ENCODE data around the gene ZNF443. TPM values are rescaled to one million over a fixed set of nuclear protein-coding genes. Genes with fewer than 3 reads are reported as not detected.
"Not testable (repeated sequence)": the region's sequence is repeated elsewhere in the genome, so short reads cannot be mapped to it uniquely, and the experiment has no call there.

Gene ZNF443
- total RNA-seq, 1 experiment from 2014 or later, result 0.71 TPM

DNA sequence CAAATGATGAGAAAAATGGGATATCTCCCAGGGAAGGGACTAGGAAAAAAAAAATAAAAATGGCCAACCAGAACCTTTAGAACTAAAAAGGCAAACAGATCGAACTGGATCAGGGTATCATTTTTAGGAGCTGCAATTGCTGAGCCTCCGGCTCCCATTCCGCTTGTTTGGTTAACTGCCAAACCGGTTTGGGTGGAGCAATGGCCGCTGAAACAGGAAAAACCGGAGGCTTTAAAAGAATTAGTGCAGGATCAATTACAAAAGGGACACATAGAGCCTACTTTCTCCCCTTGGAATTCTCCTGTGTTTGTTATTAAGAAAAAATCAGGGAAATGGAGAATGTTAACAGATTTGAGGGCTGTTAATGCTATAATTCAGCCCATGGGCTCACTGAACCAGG is 12.7 kb upstream of the ZNF443 start:
- peaks cover 10% of the 10 kb centered on the region; the same call in 1 of the 2 replicates for H3K9me3 ChIP-seq (replicated peaks)
- DNase-seq (ENCODE audit: low read depth in 1 of 2, low spot score in 2 of 2), result no peak
- no peak overlapping the region for H3K27ac ChIP-seq
- no peaks in the 10 kb centered on the region for H3K36me3 ChIP-seq
- no peaks in the 10 kb centered on the region for H3K4me1 ChIP-seq (replicated peaks)
- H3K27me3 ChIP-seq (replicated peaks), result no peaks in the 10 kb centered on the region
- no peak overlapping the region for H3K4me3 ChIP-seq

DNA sequence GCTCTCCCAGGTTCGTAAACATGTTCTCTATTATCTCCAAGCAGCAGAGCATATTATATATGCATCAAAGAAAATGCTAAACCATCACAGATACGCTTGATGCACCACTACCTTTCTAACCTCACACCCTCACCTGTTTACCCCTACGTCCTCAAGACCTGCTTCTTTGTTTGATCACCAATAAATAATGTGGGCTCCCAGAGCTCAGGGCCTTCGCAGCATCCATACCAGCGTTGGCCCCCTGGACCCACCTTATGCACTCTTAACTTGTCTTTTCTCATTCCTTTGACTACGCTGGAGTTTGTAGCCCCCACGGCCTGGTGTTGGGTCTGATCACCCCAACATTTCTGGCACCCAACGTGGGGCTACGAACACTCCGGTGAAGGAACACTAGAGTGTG is 10.0 kb upstream of the ZNF443 start:
- no peaks in the 10 kb centered on the region for H3K4me1 ChIP-seq (replicated peaks)
- H3K4me3 ChIP-seq, result no peak overlapping the region

DNA sequence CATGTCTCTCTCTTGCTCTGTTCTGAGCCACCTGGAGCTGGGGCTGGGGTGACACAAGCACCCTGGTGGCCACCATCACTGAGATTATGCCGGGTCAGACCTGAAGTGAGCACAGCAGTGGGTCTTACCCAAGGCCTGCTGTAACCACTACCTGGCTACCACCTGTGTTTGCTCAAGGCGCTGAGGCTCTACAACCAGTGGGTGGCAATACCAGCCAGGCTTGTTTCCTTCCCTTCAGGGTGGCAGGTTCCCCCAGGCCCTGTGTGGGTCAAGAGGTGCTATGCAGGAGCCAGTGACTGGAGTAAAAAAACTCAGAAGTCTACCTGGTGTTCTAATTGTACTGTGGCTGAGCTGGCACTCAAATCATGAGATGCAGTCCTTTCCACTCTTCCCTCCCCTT is 8.0 kb upstream of the ZNF443 start:
- Histone ChIP-seq H3K9me3 (replicated peaks) (peaks cover 6% of the 10 kb centered on the region; the same call in 1 of the 2 replicates), H3K4me1 (replicated peaks) (no peaks in the 10 kb centered on the region), H3K27ac (no peak overlapping the region), H3K27me3 (replicated peaks) (no peaks in the 10 kb centered on the region), H3K36me3 (no peaks in the 10 kb centered on the region), H3K4me3 (no peak overlapping the region)
- no peak for DNase-seq (ENCODE audit: low read depth in 1 of 2, low spot score in 2 of 2)

More for the DNA sequence above, 10.0 kb upstream of the ZNF443 start:
- H3K27ac ChIP-seq, result no peak overlapping the region
- DNase-seq (ENCODE audit: low read depth in 1 of 2, low spot score in 2 of 2), result no peak
- no peaks in the 10 kb centered on the region for H3K27me3 ChIP-seq (replicated peaks)
- H3K36me3 ChIP-seq, result no peaks in the 10 kb centered on the region
- H3K9me3 ChIP-seq (replicated peaks), result 0 out of 2 replicates have a peak, but pooled peaks cover 6% of the 10 kb centered on the region

DNA sequence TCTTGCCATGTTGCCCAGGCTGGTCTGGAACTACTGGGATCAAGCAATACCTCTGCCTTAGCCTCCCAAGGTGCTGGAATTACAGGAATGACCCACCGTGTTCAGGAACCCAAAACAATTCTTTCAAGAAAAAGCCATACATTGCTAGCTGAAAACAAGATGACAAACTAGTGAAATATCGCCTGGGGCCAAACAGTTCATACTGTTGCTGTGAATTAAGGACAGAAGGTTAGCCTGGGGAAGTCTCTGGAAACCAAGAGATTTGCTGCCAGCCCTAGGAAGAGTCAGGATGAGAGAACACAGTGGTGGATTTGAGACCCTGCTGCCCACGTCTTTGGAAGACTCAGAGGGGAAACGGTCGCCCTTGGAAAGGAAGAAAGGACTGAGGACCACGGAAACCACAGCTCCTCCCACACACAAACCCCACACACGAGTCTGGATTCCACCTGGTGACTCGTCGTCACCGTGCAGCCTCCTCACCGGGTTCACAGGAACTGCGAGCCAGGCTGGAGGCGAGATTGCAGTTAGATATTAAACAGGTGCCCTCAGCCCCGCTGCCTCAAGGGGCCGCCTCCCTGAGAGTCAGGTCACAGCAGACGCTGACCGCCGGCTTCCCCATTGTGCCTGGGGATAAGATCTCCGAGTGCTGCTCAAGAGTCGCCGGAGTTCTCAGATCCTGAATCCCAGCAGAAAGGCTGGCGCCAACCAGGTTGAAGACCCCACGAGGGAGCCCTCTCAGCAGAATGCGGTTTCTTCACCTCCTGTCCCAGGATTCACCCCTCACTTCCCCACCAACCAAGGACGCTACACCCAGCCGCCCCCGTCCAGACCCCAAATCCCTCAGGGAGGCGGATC is 908 bp downstream of the ZNF443 start:
- not testable (repeated sequence) for DNase-seq (ENCODE audit: low read depth in 1 of 2, low spot score in 2 of 2)

DNA sequence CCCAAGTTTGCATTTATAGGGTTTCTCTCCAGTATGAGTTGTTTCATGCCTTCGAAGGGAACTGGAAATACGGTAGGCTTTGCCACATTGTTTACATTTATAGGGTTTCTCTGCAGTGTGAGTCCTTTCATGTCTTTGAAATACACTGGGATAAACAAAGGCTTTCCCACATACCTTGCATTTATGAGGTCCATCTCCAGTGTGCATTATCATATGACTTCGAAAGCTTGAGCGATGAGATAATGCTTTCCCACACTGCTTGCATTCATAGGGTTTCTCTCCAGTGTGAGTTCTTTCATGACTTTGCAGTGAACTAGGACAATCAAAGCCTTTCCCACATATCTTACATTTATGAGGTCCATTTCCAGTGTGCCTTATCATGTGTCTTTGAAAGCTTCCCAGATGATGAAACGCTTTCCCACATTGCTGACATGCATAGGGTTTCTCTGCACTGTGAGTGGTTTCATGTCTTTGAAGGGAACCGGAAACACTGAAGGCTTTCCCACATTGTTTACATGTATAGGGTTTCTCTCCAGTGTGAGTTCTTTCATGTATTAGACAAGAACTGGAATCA is 10.0 kb downstream of the ZNF443 start:
- H3K4me1 ChIP-seq (replicated peaks); H3K27ac ChIP-seq; DNase-seq (ENCODE audit: low read depth in 1 of 2, low spot score in 2 of 2); H3K4me3 ChIP-seq; H3K9me3 ChIP-seq (replicated peaks); H3K27me3 ChIP-seq (replicated peaks); H3K36me3 ChIP-seq: not testable (repeated sequence)

More for the DNA sequence above, 908 bp downstream of the ZNF443 start:
- not testable (repeated sequence) for H3K9me3 ChIP-seq (replicated peaks); H3K4me1 ChIP-seq (replicated peaks); H3K27me3 ChIP-seq (replicated peaks); H3K27ac ChIP-seq; H3K36me3 ChIP-seq
- H3K4me3 ChIP-seq, result peak overlapping the region; percentile 57

DNA sequence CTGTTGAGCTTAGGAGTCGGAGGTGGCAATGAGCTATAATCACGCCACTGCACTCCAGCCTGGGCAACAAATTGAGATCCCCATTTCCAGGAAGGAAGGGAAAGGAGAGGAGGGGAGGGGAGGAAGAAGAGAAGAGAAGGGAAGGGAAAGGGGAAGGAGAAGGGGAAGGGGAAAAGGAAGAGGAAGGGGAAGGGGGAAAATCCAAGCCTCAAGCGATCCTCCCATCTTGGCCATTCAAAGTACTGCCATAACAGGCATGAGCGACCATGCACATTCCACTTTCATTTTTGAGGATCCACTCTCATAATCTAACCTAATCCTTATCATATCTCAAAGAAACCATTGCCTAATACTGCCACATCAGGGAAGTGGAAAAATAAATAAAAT is 14.9 kb downstream of the ZNF443 start:
- Histone ChIP-seq H3K27ac (no peak overlapping the region), H3K36me3 (no peaks in the 10 kb centered on the region), H3K27me3 (replicated peaks) (no peaks in the 10 kb centered on the region), H3K4me3 (no peak overlapping the region), H3K4me1 (replicated peaks) (no peaks in the 10 kb centered on the region), H3K9me3 (replicated peaks) (no peaks in the 10 kb centered on the region; the same call in 1 of the 2 replicates)
- no peak for DNase-seq (ENCODE audit: low read depth in 1 of 2, low spot score in 2 of 2)

DNA sequence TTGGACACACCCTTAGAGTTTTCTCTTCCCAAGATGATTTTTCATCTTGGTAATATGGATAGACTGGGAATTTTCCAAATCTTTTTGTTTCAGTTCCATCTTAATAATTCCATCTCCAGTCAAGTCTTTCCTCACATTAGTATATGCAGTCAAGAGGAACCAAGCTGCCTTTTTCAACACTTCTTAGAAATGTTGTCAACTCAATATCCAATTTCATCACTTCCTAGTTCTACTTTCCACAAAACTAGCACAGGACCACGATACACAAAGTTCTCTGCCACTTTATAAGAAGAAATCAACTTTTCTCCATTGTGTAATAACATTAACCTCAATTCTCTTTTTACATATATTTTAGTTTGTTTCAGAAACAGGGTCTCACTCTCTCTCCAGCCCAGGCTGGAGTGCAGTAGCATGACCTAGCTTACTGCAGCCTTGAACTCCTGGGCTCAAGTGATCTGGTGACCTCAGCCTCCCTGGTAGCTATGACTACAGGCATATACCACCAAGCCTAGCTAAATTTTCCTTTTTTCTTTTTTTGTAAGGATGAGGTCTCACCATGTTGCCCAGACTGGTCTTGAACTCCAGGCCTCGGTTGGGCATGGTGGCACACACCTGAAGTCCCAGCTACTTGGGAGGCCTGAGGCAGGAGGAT is 15.5 kb downstream of the ZNF443 start:
- Histone ChIP-seq H3K27me3 (replicated peaks) (no peaks in the 10 kb centered on the region), H3K4me1 (replicated peaks) (no peaks in the 10 kb centered on the region), H3K4me3 (no peak overlapping the region), H3K9me3 (replicated peaks) (peaks cover 1% of the 10 kb centered on the region; the same call in 1 of the 2 replicates), H3K27ac (no peak overlapping the region), H3K36me3 (no peaks in the 10 kb centered on the region)
- DNase-seq (ENCODE audit: low read depth in 1 of 2, low spot score in 2 of 2), result no peak

DNA sequence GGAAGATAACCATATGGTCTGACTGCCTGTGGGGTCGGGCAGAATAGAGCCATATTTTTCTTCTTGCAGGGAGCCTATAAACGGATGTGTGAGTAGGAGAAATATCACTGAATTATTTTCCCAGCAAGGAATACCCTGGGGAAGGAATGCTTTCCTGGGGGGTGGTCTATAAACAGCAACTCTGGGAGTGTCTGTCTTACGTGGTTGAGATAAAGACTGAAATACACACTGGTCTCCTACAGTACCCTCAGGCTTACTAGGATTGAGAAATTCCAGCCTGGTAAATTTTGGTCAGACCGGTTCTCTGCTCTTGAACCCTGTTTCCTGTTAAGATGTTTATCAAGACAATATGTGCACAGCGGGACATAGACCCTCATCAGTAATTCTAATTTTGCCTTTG is 23.5 kb downstream of the ZNF443 start:
- H3K27ac ChIP-seq; H3K4me3 ChIP-seq; H3K36me3 ChIP-seq; DNase-seq (ENCODE audit: low read depth in 1 of 2, low spot score in 2 of 2); H3K27me3 ChIP-seq (replicated peaks); H3K4me1 ChIP-seq (replicated peaks): not testable (repeated sequence)
- H3K9me3 ChIP-seq (replicated peaks), result peaks cover 13% of the 10 kb centered on the region; the same call in 1 of the 2 replicates

DNA sequence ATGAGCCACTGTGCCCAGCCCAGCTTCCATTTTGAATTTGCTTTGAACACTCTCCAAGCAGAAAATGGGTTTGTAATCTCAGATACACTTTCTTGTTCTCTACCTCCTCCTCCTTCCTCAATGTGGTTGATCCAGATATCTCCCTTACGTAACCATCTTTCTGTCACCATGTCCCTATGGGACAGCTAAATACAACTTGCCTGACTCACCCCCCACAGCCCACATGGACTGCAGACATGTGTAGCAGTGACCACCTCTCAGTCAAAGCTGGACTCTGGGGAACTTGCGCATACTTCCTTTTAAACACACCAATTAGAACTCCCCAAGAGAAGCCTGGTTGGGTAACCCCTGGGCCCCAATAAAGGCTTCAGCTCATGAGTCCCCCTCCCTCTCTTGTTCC is 28.9 kb downstream of the ZNF443 start:
- no peak for DNase-seq (ENCODE audit: low read depth in 1 of 2, low spot score in 2 of 2)
- H3K4me3 ChIP-seq, result no peak overlapping the region
- H3K4me1 ChIP-seq (replicated peaks), result no peaks in the 10 kb centered on the region
- H3K27ac ChIP-seq, result no peak overlapping the region
- H3K36me3 ChIP-seq, result no peaks in the 10 kb centered on the region
- H3K27me3 ChIP-seq (replicated peaks), result no peaks in the 10 kb centered on the region
- H3K9me3 ChIP-seq (replicated peaks), result peaks cover 12% of the 10 kb centered on the region; the same call in 1 of the 2 replicates

DNA sequence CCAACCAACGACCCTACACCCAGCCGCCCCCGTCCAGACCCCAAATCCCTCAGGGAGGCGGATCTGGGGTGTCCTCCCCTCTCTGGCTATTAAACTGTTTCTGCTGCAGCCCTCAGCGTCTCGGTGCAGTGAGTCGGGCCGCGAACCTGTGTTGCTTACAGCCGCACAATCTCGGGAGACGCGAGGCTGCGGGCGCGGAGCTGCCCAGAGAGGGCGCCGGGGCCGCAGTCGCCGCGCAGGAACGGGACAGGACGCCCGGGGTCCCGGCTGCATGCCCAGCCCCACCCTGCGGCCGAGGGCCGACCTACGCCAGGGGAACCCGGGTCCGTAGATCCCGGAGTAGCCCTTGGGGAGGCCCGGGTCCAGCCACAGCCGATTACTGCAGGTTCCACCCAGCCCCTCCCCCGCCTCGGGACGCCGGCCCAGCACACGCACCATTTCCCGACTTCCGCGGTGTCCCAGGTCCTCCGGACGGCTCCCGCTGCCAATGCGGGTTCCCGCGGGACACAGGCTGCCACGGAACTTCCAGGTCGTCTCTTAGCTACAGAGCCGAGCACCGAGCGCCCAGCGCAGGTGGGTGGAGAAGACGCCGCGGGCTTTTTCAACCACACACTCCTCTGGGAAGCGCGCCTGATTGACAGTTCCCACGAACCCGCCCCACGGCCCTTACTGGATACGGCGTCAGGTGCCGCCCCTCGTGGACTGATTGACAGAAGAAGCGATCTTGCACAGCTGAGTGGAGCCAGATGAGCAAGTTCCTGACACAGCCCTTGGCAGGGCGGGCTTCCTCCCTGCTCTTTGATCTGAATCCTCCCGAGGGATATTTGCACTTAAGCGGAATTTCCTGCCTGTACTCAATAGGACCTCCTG is 40.0 kb downstream of the ZNF443 start, which contains the start of gene ZNF799:
Gene ZNF799, minus strand, starts transcription at position 639 of the 870 bp plus-strand sequence. Its CDS starts 201 bp downstream, at position 438.
- peak; percentile 72 to 83 for DNase-seq (ENCODE audit: low read depth in 1 of 2, low spot score in 2 of 2)
- Histone ChIP-seq H3K36me3 (no peaks in the 10 kb centered on the region), H3K4me3 (peak within 1 kb of the TSS; percentile 69), H3K27ac (no peak within 1 kb of the TSS), H3K27me3 (replicated peaks) (no peaks in the 10 kb centered on the region), H3K4me1 (replicated peaks) (no peaks in the 10 kb centered on the region), H3K9me3 (replicated peaks) (peaks cover 3% of the 10 kb centered on the region; the same call in 1 of the 2 replicates)

DNA sequence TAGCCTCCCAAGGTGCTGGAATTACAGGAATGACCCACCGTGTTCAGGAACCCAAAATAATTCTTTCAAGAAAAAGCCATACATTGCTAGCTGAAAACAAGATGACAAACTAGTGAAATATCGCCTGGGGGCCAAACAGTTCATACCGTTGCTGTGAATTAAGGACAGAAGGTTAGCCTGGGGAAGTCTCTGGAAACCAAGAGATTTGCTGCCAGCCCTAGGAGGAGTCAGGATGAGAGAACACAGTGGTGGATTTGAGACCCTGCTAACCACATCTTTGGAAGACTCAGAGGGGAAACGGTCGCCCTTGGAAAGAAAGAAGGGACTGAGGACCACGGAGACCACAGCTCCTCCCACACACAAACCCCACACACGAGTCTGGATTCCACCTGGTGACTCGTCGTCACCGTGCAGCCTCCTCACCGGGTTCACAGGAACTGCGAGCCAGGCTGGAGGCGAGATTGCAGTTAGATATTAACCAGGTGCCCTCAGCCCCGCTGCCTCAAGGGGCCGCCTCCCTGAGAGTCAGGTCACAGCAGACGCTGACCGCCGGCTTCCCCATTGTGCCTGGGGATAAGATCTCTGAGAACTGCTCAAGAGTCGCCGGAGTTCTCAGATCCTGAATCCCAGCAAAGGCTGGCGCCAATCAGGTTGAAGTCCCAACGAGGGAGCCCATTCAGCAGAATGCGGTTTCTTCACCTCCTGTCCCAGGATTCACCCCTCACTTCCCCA is 40.8 kb downstream of the ZNF443 start:
- DNase-seq (ENCODE audit: low read depth in 1 of 2, low spot score in 2 of 2); H3K36me3 ChIP-seq; H3K27me3 ChIP-seq (replicated peaks); H3K4me1 ChIP-seq (replicated peaks); H3K9me3 ChIP-seq (replicated peaks); H3K27ac ChIP-seq: not testable (repeated sequence)
- H3K4me3 ChIP-seq, result peak overlapping the region; percentile 69

DNA sequence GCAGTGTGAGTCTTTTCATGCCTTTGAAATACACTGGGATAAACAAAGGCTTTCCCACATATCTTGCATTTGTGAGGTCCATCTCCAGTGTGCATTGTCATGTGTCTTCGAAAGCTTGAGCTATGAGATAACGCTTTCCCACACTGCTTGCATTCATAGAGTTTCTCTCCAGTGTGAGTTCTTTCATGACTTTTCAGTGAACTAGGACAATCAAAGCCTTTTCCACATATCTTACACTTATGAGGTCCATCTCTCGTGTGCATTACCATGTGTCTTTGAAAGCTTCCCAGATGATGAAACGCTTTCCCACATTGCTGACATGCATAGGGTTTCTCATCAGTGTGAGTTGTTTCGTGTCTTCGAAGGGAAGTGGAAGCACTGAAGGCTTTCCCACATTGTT is 49.7 kb downstream of the ZNF443 start:
- not testable (repeated sequence) for H3K9me3 ChIP-seq (replicated peaks); DNase-seq (ENCODE audit: low read depth in 1 of 2, low spot score in 2 of 2); H3K27me3 ChIP-seq (replicated peaks); H3K36me3 ChIP-seq; H3K4me3 ChIP-seq; H3K27ac ChIP-seq; H3K4me1 ChIP-seq (replicated peaks)

DNA sequence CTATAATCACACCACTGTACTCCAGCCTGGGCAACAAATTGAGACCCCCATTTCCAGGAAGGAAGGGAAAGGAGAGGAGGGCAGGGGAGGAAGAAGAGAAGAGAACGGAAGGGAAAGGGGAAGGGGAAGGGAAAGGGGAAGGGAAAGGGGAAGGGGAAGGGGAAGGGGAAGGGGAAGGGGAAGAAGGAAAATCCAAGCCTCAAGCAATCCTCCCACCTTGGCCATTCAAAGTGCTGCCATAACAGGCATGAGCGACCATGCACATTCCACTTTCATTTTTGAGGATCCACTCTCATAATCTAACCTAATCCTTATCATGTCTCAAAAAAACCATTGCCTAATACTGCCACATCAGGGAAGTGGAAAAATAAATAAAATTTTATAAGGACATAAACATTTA is 54.5 kb downstream of the ZNF443 start:
- DNase-seq (ENCODE audit: low read depth in 1 of 2, low spot score in 2 of 2); H3K27me3 ChIP-seq (replicated peaks); H3K27ac ChIP-seq: not testable (repeated sequence)

More for the DNA sequence above, 54.5 kb downstream of the ZNF443 start:
- not testable (repeated sequence) for H3K9me3 ChIP-seq (replicated peaks); H3K36me3 ChIP-seq; H3K4me1 ChIP-seq (replicated peaks); H3K4me3 ChIP-seq
